Transverse colon (tissue), 4 donors: ENCODE data around the gene CHST3. TPM values are rescaled to one million over a fixed set of nuclear protein-coding genes. Genes with fewer than 3 reads are reported as not detected.
A peak's percentile ranks its signal among the peaks of the same experiment; 100 is the strongest.
"Not testable (repeated sequence)": the region's sequence is repeated elsewhere in the genome, so short reads cannot be mapped to it uniquely, and the experiment has no call there.

Experiments used
- DNase-seq: peaks from one replicate; pipeline ENCODE4 v3.0.0-alpha.2; 2019
- H3K27ac ChIP-seq, 4 donors: fragments of 200-600 bp; sonication (generic); 2 replicates each; pipeline ENCODE4 v1.5.1; 2016 to 2018; ENCODE audit warnings: inconsistent platforms in 4 of 4
- H3K27me3 ChIP-seq: fragments of 200-600 bp; sonication (generic); 2 replicates; pipeline ENCODE4 v1.5.1; 2017; ENCODE audit warnings: inconsistent platforms
- H3K36me3 ChIP-seq, 4 donors: fragments of 200-600 bp; sonication (generic); 2 replicates each; pipeline ENCODE4 v1.5.1; 2017 to 2019; ENCODE audit warnings: inconsistent platforms in 4 of 4
- H3K4me1 ChIP-seq, 4 donors: fragments of 200-600 bp; sonication (generic); 2 replicates each; pipeline ENCODE4 v1.5.1; 2017 to 2020; ENCODE audit warnings: inconsistent platforms in 4 of 4
- H3K4me3 ChIP-seq, 4 donors: fragments of 200-600 bp; sonication (generic); 1 replicate in 1 of 4; 2 replicates in 3 of 4; pipeline versions ENCODE4 v1.5.1 to v1.6.1; 2017 to 2019; ENCODE audit warnings: inconsistent platforms in 4 of 4
- H3K9me3 ChIP-seq, 2 donors: fragments of 200-600 bp; sonication (generic); 2 replicates each; pipeline ENCODE4 v1.5.1; 2017 to 2019; ENCODE audit warnings: inconsistent platforms in 2 of 2
- EP300 ChIP-seq: sonication (generic); formaldehyde crosslinking; IDR thresholded peaks from one replicate; pipeline ENCODE4 v1.6.1; 2017; ENCODE audit warnings: antibody characterized with exemption, low read depth
- POLR2A ChIP-seq: fragments of 450-650 bp; IDR thresholded peaks from one replicate; pipeline ENCODE4 v1.6.1; 2016; ENCODE audit warnings: antibody characterized with exemption, mild to moderate bottlenecking, moderate library complexity
- POLR2AphosphoS5 ChIP-seq, 3 donors: sonication (generic); formaldehyde crosslinking; IDR thresholded peaks; one replicate each; pipeline ENCODE4 v1.6.1; 2016; ENCODE audit warnings: antibody characterized with exemption in 3 of 3
- WGBS, 2 donors: methylation state at CpG; one replicate each; pipeline ENCODE4 v1.1.5; 2018; ENCODE audit warnings: low coverage in 1 of 2; 5-methylcytosine and 5-hydroxymethylcytosine counted together
- in situ Hi-C, 4 donors: fragments of 200-750 bp; cut with MboI; loops; one replicate each; pipeline versions ENCODE4 v1.15.0 to v1.15.1; 2017; ENCODE audit warnings: low sequenced_read_pairs in 3 of 4, low pct_ligation_motif_present in 1 of 4, low pct_unique_long_range_greater_than_20kb in 1 of 4
- intact Hi-C: fragments of 100-400 bp; cut with DNase I; formaldehyde crosslinking; loops from one replicate; pipeline ENCODE4 v1.15.1; 2023; ENCODE audit warnings: low total_unique reads
- total RNA-seq, 4 donors: library from RNA; depleted of rRNA; stranded (reverse); fragments of >200 nt; gene quantifications; one replicate each; pipeline ENCODE4 v1.1.0, GENCODE V29; 2016
- TF ChIP-seq, protein P1 (sequence below), 5 experiments: fragments of 200-600 bp in 3 of 5; fragments of 450-650 bp in 2 of 5; sonication (generic) in 3 of 5; IDR thresholded peaks; 1 replicate in 2 of 5; 2 replicates in 3 of 5; pipeline ENCODE4 v1.5.1; 2016 to 2017; ENCODE audit warnings: antibody characterized with exemption in 5 of 5, inconsistent platforms in 3 of 5, mild to moderate bottlenecking in 2 of 5, moderate library complexity in 1 of 5

Gene CHST3, protein sequence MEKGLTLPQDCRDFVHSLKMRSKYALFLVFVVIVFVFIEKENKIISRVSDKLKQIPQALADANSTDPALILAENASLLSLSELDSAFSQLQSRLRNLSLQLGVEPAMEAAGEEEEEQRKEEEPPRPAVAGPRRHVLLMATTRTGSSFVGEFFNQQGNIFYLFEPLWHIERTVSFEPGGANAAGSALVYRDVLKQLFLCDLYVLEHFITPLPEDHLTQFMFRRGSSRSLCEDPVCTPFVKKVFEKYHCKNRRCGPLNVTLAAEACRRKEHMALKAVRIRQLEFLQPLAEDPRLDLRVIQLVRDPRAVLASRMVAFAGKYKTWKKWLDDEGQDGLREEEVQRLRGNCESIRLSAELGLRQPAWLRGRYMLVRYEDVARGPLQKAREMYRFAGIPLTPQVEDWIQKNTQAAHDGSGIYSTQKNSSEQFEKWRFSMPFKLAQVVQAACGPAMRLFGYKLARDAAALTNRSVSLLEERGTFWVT
- 10 to 100 TPM in 1 of 4 donors, 1 to 10 TPM in 3; 1.6 to 10.5 (median 3.9) TPM for total RNA-seq

DNA sequence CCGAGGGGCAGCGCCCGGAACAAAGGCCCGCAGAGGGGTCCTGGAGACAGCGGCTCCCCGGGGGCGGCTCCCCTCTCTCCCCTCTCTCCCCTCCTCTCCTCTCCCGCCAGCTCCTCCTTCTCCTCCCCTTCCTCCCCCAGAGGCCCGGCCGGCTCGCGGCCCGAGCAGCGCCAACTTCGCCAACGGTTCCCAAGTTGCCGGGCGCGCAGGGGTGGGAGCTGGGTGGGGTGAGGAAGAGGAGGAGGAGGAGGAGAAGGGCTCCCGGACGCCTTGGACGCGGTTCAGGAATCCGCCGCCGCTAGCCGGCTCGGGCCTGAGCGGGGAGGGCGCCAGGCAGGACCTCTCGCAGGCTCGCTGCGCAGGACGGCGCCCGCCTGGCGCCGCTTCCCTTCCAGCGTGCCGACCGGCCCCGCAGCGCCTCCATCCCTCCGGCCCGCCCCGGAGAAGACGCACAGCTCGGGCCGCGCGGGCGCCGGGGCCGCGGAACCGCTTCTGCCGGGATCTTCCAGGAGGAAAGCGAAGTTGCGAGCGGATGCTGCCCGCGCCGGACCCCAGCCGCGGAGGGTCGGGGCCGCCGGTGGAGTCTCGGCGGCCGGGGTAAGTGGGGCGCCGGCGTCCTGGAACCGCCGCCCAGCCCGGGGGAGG, at the start of gene CHST3:
CHST3 (plus strand) TSS at position 298 of the 645 bp plus-strand sequence. CDS start 41,448 bp downstream, outside the sequence.
- intact Hi-C loops (loop anchor here (5.0 kb wide), 1 partner anchor 192 kb away; the partner anchor contains the start of gene VSIR), in situ Hi-C loops (no loop called here)
- H3K4me1 ChIP-seq: peaks cover 0 to 27% (median 11%) of the 10 kb centered on the region in 4 donors
- H3K9me3 ChIP-seq: no peaks in the 10 kb centered on the region
- DNase-seq: peak; percentile 42
- H3K27ac ChIP-seq: peak within 1 kb of the TSS; percentile 86 to 96 (median 89)
- H3K27me3 ChIP-seq: peaks cover 29% of the 10 kb centered on the region
- H3K4me3 ChIP-seq: peak within 1 kb of the TSS; percentile 46 to 64 (median 56)
- TF ChIP-seq, protein P1, sequence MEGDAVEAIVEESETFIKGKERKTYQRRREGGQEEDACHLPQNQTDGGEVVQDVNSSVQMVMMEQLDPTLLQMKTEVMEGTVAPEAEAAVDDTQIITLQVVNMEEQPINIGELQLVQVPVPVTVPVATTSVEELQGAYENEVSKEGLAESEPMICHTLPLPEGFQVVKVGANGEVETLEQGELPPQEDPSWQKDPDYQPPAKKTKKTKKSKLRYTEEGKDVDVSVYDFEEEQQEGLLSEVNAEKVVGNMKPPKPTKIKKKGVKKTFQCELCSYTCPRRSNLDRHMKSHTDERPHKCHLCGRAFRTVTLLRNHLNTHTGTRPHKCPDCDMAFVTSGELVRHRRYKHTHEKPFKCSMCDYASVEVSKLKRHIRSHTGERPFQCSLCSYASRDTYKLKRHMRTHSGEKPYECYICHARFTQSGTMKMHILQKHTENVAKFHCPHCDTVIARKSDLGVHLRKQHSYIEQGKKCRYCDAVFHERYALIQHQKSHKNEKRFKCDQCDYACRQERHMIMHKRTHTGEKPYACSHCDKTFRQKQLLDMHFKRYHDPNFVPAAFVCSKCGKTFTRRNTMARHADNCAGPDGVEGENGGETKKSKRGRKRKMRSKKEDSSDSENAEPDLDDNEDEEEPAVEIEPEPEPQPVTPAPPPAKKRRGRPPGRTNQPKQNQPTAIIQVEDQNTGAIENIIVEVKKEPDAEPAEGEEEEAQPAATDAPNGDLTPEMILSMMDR (IDR thresholded peaks at IDR 0.05): no peak
- TF ChIP-seq POLR2AphosphoS5 (IDR thresholded peaks at IDR 0.05): peak in 1 of 3 donors; percentile 48
- WGBS, 2 donors: 1% methylated on average over 31 of the region's 77 CpGs; no CpG with 5 or more reads in 1 of the 2 donors
- no peaks in the 10 kb centered on the region for H3K36me3 ChIP-seq

DNA sequence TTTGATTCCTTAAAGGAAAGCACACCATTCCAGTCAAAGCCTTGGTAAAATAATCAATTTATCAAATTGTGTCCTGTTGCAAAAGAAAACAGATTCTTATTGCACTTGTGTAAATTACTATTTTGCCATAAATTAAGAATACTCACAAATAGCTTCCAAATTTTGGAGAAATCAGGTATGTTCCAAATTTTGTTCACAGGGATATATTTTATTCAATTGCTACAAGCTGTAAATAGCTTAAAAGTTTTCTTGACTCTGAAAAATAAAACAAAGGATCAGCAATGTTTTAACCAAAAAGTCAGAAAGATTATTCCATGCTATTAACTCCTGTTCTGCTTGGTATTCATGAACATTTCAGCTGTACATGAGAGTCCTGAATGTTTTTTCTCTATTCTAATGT, 47.4 kb upstream of the CHST3 start:
- TF ChIP-seq POLR2AphosphoS5 (IDR thresholded peaks at IDR 0.05): no peak
- no peak for TF ChIP-seq EP300
- TF ChIP-seq, protein P1 (IDR thresholded peaks at IDR 0.05): no peak
- TF ChIP-seq POLR2A: no peak
- no peak for DNase-seq

DNA sequence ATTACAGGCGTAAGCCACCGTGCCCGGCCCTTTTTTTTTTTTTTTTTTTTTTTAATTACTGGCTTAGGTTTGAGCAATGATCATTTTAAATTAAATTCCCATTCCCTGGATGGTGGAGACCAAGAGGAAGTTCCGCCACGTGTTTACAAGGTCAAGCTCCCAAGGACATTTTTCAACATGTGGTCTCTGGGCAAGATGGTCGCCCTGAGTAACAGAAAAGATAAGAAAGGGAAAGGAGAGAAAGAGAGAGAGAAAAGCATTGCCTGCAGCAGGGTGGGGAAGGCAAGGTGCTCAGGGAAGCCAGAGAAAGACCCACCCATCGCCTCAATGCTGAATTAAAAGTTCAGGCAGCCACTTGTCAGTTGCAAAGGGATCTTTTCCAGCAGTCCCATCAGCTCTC, 45.2 kb upstream of the CHST3 start:
- Histone ChIP-seq H3K4me1 (peaks cover 2 to 28% (median 19%) of the 10 kb centered on the region in 4 donors), H3K27ac (no peak overlapping the region), H3K27me3 (no peaks in the 10 kb centered on the region), H3K36me3 (no peaks in the 10 kb centered on the region), H3K9me3 (no peaks in the 10 kb centered on the region), H3K4me3 (no peak overlapping the region)
- DNase-seq: no peak
- intact Hi-C loops: no loop called here
- TF ChIP-seq POLR2A (no peak), POLR2AphosphoS5 (IDR thresholded peaks at IDR 0.05) (no peak), EP300 (no peak)
- TF ChIP-seq, protein P1 (IDR thresholded peaks at IDR 0.05): no peak
- 82 to 85% methylated on average over 7 of the region's 7 CpGs for WGBS, 2 donors
- in situ Hi-C loops: loop anchor here in 1 of 4 donors (25.0 kb wide), 1 partner anchor 118 kb away; no protein-coding TSS in a partner anchor

More for the DNA sequence above, 47.4 kb upstream of the CHST3 start:
- Histone ChIP-seq H3K4me1 (peaks cover 2 to 23% (median 18%) of the 10 kb centered on the region in 4 donors), H3K27me3 (no peaks in the 10 kb centered on the region), H3K27ac (no peak overlapping the region), H3K36me3 (no peaks in the 10 kb centered on the region), H3K4me3 (no peak overlapping the region), H3K9me3 (no peaks in the 10 kb centered on the region)
- in situ Hi-C loops: loop anchor here in 1 of 4 donors (25.0 kb wide), 1 partner anchor 120 kb away; no protein-coding TSS in a partner anchor
- intact Hi-C loops: no loop called here

DNA sequence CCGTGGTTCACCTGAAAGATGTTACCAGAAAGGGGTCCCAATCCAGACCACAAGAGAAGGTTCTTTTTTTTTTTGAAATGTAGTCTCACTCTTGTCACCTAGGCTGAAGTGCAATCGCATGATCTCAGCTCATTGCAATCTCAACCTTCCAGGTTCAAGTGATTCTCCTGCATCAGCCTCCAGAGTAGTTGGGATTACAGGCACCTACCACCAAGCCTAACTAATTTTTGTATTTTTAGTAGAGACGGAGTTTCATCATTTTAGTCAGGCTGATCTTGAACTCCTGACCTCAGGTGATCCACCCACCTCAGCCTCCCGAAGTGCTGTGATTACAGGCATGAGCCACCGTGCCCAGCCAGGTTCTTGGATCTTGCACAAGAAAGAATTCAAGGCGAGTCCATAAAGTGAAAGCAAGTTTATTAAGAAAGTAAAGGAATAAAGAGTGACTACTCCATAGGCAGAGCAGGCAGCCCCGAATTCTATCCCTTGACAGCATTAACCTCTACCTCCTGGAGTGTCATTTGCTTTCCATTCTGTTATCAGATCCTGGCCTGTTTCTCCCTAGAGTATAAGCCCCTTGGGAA, 44.1 kb upstream of the CHST3 start:
- intact Hi-C loops, H3K27me3 ChIP-seq, H3K9me3 ChIP-seq, H3K36me3 ChIP-seq: not testable (repeated sequence)
- Histone ChIP-seq H3K4me3 (peak overlapping the region in 1 of 4 donors; percentile 32), H3K4me1 (peaks cover 2 to 28% (median 19%) of the 10 kb centered on the region in 4 donors), H3K27ac (peak overlapping the region; percentile 73 to 79 (median 78))
- in situ Hi-C loops: loop anchor here in 1 of 4 donors (25.0 kb wide), 1 partner anchor 117 kb away; no protein-coding TSS in a partner anchor
- DNase-seq: peak; percentile 36
- WGBS, 2 donors: 41 to 68% methylated on average over 5 to 7 of the region's 7 CpGs
